IPS DF 4.7 (cell line): ENCODE data around the gene UBP1.
"Not testable (repeated sequence)": the region's sequence is repeated elsewhere in the genome, so short reads cannot be mapped to it uniquely, and the experiment has no call there.

Source experiments
- DNase-seq: peaks from one replicate; pipeline ENCODE4 v3.0.0-alpha.2; 2013; ENCODE audit warnings: low spot score; ENCODE audit errors: extremely low read depth

The UBP1 gene, protein sequence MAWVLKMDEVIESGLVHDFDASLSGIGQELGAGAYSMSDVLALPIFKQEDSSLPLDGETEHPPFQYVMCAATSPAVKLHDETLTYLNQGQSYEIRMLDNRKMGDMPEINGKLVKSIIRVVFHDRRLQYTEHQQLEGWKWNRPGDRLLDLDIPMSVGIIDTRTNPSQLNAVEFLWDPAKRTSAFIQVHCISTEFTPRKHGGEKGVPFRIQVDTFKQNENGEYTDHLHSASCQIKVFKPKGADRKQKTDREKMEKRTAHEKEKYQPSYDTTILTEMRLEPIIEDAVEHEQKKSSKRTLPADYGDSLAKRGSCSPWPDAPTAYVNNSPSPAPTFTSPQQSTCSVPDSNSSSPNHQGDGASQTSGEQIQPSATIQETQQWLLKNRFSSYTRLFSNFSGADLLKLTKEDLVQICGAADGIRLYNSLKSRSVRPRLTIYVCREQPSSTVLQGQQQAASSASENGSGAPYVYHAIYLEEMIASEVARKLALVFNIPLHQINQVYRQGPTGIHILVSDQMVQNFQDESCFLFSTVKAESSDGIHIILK

DNA sequence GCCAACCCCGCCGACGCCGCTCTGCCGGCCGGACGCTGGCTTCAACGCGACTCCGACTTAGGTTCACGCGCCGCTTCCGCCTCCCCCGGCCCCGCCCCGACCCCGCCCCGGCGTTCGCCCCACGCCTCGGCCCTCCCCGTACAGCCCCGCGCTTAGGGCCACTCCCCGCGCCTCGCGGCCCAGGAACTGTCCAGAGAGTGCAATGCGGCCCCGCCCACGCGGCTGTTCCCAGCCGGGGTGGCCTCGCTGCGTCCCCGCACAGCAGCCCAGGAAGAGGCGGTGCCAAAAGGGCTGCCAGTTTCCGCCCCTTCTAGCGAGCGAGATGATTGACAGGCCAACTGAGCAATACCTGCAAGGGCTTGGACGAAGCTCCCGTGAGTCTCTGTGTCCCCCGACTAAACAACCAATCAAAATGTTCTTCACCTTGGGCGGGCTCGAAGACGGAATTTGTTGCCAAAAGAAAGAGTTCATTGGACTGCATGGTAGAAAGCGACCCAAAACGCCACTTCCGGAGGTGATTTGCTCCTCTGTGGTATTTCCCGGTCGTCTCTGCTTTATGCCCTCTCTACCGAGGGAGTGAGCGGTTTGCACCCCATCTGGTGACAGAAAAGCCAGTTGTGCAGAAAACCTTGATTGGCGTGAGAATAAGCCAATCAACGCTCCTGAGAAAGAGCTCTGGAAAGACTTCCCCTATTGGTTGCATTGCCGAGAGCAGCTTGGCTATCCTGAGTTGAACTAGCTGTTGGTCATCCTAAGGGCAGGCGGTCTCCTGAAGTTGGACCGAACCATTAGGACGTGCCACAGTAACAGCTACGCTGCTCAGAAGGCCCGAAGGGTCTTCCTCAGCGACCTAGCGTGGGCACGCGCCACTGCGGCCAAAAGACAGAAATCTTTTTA, at the start of gene UBP1:
Gene UBP1, minus strand, starts transcription at position 78 of the 897 bp plus-strand sequence. CDS start 557 bp downstream, outside the sequence.
- DNase-seq: peak; percentile 100

DNA sequence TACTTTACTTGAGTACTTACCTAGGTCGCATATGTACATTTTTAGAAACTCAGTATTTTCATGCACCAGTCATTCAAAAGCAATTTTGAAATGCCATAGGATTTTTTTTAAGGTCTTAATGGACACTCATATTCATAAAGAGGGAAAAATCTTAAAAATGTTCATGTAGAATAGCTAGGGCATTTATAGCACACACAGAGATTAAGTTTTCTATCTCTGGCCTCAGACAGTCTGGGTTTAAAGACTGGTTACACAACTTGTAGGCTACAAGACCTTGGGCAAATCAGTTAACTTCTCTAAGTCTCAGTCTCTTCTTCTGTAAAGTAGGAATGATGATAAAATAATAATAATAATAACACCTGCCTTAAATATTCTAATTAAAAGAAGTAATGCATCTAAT, 48.5 kb upstream of the UBP1 start:
- DNase-seq: no peak

DNA sequence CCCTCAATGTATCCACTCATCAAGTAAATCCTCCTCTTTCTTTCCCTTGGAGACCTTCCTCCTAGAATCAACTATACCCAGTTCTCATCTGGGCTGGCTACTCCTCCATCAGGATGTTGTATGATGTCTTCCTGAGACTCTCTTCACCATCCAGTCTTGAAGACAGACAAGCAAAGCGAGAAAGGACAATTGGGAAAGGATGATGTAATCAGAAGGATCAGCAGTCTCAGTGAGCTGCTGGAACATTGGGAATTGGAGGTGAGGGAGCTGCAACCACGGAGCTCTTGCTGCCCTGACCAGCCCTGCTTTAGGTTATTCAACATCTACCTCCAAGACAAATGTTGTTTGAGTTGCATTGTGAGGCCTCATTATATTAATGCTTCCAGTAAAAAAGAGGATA, 48.0 kb upstream of the UBP1 start:
- no peak for DNase-seq

DNA sequence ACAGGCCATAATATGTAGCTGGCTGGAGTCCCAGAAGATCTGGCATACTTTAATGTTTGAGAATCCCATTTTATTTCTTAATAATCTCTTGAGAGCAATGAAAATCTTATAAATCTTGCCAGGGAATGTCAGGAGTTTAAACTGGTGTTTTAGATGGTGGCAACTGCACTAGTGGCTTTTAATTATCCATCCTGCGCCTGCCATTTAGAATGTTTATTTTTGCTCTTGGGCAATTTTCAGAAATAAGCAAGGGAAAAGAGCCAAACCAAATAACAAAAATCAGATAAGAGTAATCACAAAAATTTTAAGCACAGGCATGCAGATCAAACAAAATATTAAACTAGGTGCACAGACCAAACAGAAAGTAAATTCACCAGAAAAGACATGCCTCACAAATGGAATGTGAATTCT, 41.9 kb upstream of the UBP1 start:
- DNase-seq: no peak

DNA sequence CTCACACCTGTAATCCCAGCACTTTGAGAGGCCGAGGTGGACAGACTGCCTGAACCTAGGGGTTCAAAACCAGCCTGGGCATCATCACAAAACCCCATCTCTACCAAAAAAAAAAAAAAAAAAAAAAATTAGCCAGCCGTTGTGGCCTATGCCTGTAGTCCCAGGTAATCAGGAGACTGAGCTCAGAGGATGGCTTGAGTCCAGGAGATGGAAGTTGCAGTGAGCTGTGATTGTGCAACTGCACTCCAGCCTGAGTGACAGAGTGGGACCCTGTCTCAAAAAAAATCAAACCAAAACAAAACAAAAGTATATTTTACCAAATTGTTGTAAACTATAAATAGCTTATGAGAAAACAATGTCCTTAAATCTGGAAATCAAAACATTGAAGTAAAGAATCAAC, 34.7 kb upstream of the UBP1 start:
- DNase-seq: no peak

DNA sequence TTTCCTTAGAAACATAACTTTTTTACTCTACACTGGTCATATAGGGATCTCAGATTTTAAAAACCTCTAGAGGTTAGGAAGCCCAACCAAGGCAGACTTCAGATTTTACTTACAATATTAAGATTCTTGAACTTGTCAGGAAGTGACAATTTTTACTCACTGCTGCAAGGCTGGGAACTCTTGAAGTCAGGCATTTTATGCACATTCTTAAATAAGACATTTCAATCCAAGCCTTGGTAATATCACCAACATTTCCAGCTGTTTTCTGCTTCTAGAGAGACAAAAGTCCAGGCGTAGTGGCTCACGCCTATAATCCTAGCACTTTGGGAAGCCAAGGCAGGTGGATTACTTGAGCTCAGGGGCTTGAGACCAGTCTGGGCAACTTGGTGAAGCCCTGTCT, 33.6 kb upstream of the UBP1 start:
- no peak for DNase-seq

DNA sequence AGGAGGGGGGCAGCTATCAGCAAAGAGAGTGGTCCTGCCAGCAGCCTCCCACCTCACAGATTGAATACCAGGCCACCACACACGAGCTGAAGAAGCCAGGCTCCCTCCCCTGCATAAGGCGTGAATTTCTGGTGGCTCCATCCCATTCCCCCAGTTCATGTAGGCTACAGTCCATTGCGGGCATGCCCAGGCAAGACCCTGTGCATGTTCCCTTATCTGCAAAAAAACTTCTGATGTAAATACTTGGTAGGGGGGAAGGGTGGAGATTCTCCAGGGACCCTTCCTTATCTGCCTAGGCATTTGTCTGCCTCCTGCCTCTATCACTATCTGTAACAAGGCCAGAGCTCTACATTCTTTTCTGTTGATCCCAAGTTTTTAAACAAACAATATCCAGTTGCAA, 27.6 kb upstream of the UBP1 start:
- no peak for DNase-seq

DNA sequence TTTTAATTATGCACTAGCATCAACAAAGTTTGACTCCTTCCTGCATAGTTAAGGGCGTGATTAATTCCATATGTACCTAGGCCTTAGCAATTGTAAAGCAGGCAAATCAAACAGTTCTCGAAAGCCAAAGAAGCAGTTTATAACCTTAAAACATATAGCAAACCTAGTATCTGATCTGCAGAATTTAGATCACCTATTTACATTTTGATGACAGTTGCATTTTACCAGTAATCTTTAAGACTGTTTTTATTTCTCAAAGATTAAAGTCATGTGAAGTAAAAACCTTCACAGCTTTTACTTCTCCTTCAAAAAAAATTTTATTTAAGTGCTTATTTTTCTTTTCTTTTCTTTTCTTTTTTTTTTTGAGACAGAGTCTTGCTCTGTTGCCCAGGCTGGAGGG, 20.9 kb upstream of the UBP1 start:
- DNase-seq: no peak

DNA sequence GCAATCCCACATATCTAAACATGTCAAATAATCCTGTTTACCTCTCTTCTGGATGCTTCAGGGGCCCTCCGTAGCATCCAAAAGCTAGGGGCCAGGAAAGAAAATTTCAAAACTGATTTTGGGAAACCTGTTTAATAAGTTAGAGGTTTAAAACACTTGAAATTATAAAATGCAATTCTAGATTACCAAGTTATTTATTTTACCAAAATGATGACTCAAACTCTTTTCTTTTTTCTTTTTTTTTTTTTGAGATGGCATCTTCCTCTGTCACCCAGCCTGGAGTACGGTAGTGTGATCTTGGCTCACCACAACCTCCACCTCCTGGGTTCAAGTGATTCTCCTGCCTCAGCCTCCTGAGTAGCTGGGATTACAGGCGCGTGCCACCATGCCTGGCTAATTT, 19.4 kb upstream of the UBP1 start:
- DNase-seq: not testable (repeated sequence)

DNA sequence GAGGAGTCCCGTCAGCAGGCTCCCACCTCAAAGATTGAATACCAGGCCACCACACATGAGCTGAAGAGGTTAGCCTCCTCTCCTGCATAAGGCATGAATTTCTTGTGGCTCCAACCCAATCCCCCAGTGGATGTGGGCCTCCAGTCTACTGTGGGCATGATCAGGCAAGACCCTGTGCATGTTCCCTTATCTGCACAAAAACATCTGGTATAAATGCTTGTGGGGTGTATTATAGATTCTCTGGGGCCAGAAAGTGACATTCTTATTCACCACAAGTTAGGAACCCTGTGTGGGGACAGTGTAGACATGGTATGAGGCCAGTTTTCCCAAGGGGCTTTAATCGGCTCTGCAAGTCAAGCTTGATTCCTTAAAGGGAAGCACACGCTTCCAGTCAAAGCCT, 18.2 kb upstream of the UBP1 start:
- DNase-seq: no peak

DNA sequence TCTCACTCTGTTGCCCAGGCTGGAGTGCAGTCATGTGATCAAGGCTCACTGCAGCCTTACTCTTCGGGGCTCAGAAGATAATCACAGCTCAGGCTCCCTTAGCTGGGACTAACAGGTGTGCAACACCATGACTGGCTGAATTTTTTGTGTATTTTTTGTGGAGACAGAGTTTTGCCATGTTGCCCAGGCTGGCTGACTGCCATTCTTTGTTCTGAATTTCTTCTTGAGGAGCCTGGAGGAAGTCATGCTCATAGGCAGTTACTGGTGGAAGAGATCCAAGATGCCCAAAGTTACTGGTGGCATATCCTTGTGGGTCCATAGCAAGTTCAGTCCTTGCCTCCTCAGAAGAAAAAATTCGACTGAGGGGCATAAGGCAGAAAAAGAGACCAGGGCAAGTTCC, 16.6 kb upstream of the UBP1 start:
- DNase-seq: no peak

DNA sequence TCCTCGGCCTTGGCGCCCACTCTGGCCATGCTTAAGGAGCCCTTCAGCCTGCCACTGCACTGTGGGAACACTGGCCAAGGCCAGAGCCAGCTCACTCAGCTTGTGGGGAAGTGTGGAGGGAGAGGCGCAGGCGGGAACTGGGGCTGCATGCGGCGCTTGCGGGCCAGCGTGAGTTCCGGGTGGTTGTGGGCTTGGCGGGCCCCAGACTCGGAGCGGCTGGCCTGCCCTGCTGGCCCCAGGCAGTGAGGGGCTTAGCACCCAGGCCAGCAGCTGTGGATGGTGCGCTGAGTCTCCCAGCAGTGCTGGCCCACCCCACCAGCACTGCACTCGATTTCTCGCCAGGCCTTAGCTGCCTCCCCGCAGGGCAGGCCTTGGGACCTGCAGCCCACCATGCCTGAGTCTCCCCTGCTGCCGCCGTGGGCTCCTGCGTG, 13.1 kb upstream of the UBP1 start:
- no peak for DNase-seq

DNA sequence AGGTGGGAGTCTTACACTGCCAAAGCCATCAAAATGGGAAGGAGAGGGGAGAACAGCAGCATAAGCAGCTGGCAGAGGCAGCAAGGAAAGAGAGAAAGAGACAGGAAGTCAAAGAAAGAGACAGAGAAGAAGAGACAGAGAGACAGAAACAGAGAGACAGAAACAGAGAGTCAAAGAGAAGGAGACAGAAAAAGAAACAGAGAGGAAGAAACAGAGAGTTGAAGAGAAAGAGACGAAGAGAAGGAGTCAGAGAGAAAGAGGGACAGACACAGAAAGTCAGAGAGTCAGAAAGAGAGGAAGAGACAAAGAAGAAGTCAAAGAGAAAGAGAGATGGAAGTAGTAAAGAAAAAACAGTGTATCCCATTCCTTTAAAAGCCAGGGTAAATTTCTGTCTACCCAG, 11.8 kb upstream of the UBP1 start:
- DNase-seq: not testable (repeated sequence)

DNA sequence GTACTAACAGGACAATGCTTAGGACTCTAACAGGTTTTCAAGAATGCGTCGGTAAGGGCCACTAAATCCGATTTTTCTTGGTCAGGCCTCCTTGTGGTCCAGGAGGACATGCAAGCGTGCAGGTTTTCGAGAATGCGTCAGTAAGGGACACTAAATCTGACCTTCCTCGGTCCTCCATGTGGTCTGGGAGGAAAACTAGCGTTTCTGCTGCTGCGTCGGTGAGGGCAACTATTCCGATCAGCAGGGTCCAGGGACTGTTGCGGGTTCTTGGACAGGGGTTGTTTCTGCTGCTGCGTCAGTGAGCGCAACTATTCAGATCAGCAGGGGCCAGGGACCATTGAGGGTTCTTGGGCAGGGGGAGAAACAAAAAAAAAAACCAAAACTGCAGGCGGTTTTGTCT, 7.8 kb upstream of the UBP1 start:
- DNase-seq: no peak

DNA sequence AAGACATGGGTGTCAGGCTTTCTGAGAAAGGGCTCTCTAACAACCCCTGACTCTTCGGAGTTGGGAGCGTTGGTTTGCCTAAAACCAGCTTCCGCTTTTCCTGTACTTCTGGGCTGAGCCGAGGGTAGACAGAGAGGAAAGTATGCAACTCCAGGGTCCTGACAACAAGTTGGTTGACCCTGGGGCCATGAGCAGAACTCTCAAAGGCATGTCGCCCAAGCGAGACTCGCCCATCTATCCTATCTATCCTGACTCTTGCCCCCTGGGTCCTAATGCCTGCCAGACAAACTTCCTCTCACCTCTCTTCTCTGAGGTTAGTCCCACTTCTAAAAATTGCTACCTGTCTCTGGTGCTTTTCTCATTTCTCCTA, 7.0 kb upstream of the UBP1 start:
- not testable (repeated sequence) for DNase-seq

DNA sequence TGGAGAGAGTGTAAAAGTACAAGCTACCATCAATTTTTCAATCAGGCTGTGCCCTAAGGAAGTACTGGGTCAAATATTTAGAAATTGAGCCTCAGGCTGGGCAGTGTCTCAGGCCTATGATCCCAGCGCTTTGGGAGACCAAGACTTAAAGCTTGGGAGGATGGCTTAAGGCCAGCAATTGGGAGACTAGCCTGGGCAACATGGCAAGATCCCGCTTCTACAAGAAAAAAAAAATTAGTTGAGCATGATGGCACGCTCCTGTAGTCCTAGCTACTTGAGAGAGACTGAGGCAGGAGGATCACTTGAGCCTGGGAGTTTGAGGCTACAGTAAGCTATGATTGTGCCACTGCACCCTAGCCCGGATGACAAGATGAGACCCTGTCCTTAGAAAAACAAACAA, 2.0 kb upstream of the UBP1 start:
- DNase-seq: no peak

DNA sequence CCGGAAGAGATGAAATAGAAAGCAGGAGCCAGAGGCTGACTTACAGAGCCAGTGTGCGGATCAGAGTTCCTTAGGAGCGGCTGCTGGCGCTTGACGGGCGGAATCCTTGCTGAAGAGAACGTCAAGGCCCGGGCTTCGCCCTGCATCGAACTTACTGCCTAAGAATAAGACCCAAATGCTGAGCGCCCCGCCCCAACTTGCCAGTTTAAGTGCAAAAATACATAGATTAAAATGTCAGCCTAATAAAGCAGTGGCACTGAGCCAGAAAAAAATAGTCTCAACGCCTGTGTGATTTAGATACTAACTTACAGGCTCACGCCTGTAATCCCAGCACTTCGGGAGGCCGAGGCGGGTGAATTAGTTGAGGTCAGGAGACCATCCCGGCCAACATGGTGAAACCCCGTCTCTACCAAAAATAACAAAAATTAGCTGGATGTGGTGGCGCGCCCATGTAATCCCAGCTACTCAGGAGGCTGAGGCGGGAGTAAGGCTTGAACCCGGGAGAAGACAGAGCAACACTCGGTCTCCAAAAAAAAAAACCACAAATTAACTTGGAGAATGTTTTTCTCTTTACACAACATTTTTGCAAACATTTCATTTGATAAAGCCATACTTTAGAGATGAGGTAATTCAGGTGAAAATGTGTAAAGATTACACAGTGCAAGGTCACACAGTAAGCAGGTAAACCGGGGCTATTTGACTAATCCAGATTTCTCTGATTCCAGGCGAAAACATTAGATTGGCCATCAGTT, 1.2 kb upstream of the UBP1 start:
- DNase-seq: no peak

DNA sequence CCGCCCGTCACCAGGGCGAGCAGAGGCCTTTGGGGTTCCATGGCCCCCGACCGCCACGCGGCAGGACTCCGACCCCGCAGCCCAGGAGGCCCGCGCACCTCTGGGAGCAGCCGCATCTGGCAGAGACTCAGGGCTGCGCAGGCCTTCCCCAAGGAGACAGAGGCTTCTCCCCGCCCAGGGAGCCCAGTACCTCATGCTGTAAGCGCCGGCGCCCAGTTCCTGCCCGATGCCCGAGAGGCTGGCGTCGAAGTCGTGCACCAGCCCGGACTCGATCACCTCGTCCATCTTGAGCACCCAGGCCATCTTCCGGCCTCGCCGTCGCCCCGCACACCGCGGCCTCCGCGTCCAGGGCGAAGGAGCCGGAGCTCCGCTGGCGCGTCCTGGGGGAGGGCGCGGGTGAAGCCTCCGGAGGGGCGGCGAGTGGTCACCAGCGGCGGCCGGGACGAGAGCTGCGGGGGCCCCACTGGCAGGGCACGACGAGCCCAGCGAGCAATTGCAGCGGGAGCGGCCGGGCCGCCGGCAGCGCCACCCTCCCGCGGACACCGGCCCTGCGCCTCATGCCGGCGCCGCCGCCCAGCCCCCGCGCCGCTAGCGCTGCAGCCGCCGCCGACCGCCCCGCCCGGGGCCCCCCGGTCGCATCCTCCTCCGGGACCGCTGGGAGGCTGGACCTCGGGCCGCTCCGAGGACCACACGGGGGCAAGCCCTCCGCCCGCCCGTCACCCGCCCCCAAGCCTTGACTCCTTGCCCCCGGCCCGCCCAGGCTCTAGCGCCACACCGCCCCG, 468 bp downstream of the UBP1 start:
- DNase-seq: no peak

DNA sequence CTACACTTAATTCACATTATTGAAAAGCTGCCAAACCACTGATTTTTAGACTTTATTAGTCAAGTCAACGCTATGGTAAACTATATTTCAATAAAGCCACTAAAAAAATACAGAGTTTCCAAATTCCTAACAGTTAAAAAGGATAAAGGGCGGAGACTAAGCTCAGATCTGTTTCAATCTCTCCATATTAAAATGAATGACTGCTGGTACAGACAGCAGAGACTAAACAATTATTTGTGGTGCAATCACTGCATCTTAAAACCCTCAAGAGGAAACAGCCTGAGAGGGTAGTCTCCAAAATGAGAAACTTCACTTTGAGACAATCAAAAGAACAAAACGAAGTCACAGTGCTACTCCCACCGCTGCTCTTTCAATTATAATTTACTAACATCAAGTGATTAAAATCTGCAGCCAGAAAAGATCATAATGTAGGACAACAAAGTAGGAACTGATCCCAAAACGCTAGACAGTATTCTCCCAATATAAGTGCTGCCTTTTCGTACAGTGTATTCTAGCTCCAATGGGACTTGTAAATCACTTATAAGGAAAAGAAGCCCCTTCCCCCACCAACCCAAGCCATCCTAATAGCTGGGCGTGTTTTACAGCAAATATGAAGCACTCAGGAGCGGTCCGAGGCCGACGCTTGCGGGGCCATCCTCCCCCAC, 1.2 kb downstream of the UBP1 start:
- no peak for DNase-seq

DNA sequence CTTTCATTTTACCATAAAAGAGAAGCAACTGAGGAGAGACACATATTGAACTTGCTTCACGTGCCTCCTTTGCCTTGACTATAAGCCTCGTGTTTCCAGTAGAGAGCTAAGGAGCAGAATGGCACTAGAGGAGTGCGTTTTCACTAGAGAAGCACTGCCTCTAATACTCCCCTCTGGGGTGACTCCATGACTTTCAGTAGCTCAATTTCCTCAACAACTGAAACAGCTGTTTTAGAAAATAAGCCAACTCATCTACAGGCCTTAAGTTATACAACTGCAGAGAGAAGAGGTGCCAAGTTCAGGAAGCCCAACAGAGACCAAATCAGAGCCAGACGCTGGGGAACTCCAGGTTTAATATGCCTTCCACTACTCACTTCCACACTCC, 1.9 kb downstream of the UBP1 start:
- no peak for DNase-seq
